ENCODE data around the gene TIMP2.
"Not testable (repeated sequence)": the region's sequence is repeated elsewhere in the genome, so short reads cannot be mapped to it uniquely, and the experiment has no call there.

TIMP2 gene

DNA sequence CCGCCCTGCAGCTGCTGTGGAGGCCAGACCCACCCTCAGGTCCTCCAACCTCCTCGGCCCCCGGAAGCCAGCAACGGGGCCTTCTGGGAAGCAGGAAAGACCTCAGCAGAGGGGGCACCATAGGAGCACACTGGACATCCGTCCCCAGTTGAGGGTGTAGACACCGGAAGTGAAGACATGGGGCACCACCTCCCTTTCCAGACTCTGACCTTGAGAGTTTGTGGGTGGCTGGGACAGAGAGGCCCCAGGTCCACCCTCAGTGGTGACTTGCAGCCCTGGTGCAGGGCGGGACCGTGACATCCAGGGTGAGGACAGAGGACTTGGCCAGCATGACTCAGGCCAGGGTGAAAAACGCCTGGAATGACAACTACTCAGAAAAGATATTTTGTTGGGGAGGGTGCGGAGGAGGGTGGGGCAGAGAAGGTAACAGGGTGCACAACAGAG, 42.1 kb downstream of the TIMP2 start:
- H3K9me3 Mint-ChIP-seq = no peaks in the 10 kb centered on the region
- H3K4me1 Mint-ChIP-seq = peaks cover 50% of the 10 kb centered on the region
- H3K4me3 Mint-ChIP-seq = peak overlapping the region; percentile 66 to 75
- no peaks in the 10 kb centered on the region for H3K27me3 Mint-ChIP-seq
- peak; percentile 29 for ATAC-seq
- DNase-seq = no peak
- peak overlapping the region; percentile 76 to 86 for H3K27ac Mint-ChIP-seq

DNA sequence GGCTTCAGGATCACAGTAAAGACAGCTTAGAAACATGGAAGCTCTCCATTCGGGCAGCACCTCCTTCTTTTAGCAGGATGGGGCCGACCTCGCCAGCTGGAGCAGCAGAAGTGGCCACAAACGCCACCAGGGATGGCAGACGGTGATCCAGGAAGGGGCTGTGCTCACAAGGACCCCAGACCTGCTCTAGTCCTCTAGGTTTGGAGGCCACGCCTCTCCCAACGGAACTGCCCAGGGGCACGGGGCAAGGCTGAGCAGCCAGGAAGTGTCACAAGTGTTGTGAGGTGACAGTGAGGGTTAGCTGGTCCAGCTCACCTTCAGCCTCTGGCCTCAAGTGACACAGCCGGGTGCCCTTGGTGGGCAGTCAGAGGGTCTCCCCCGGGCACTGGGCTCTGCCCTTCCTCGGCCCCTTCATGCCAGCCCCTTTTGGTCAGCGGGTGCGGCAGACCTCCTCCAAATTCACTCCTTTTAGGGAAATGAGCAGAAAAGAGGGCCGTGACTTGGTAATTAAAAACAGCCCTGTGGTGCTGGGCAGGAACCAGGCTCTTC, 42.6 kb downstream of the TIMP2 start:
- no peak for ATAC-seq
- no peak for DNase-seq
- Mint-ChIP-seq H3K27me3 (no peaks in the 10 kb centered on the region), H3K9me3 (no peaks in the 10 kb centered on the region), H3K4me1 (peaks cover 52% of the 10 kb centered on the region), H3K4me3 (peak overlapping the region in 1 of 2 donors; percentile 75), H3K27ac (peak overlapping the region in 1 of 2 donors; percentile 86)

DNA sequence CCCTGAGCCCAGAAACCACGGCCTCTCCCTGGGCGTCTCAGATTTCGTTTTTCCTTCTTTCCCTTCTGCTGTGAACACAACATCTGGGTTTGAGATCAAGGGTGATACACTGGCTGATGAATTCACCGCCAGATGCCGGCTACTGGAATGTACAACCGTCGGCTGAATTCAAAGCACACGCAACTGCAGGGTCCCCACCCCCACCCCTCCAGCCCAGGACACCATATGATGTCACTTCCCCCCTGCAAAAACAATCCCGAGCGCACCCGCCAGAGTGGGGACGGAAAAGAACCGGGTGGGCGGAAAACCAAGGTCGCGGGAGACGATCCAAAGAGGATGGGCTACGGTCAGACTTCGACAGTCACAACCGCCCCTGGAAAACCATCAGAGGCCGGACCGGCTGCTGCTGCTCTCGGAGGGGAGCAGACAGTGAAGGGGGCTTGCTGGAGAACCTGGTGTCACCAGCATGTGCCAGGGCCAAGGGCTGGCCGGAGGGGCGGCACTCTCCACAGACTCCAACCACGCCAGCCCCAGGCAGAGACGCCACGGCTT, 45.5 kb downstream of the TIMP2 start:
- peak in 1 of 2 donors; percentile 27 for DNase-seq
- Mint-ChIP-seq H3K4me3 (peak overlapping the region; percentile 65 to 68), H3K9me3 (no peaks in the 10 kb centered on the region), H3K4me1 (peaks cover 51% of the 10 kb centered on the region), H3K27me3 (no peaks in the 10 kb centered on the region), H3K27ac (peak overlapping the region; percentile 60 to 77)
- peak; percentile 70 for ATAC-seq

DNA sequence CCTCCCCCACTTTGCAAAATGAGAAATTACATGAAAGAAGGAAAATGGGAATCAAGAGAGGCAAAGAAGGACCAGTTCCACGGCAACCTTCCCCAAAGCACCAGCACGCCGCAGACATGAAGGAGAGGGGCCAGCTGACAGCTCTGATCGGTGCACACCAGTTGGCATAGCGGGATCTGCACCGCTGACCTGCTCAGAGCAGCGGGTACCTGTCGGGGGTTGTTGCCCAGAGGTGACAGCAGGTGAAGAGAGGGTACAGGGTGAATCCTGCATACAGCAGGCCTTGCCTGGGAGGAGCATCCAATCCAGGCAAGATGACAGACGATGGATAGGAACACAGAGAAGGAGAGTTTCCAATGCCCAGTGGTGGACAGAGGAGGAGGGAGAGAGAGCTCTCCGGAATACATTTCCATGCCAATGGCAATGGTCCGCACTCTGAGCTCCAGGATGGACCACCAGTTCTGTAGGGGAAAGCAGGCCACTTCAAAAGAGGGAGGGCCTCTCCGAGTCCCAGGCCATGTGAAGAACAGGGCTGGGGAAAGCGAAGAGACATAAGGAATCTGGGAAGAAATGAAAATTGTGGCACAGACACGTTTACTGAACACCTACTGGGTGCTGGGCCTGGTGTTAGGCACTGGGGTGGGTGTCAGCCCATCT, 46.2 kb downstream of the TIMP2 start:
- H3K4me3 Mint-ChIP-seq = peak overlapping the region; percentile 65 to 68
- DNase-seq = no peak
- no peaks in the 10 kb centered on the region for H3K27me3 Mint-ChIP-seq
- H3K27ac Mint-ChIP-seq = peak overlapping the region; percentile 60 to 77
- no peaks in the 10 kb centered on the region for H3K9me3 Mint-ChIP-seq
- peaks cover 50% of the 10 kb centered on the region for H3K4me1 Mint-ChIP-seq
- no peak for ATAC-seq

DNA sequence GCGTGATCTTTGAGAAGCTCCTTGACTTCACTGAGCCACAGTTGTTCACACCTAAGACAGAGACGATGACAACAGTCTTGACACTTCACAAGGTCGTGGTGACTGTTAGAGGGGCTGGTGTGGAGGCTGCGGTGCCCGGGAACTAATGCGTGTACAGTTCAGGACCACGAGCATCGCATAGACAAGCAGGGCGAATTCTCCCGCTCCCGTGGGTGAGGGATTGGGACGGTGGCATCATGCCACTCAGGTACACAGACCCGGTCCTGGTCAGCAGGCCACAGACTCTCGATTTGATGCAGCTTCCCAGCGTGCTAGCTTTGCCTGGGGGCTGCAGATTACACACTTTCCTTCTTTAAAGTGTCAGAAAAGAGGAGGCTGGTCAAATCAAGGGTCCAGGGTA, 46.9 kb downstream of the TIMP2 start:
- H3K27me3 Mint-ChIP-seq = no peaks in the 10 kb centered on the region
- no peak overlapping the region for H3K4me3 Mint-ChIP-seq
- DNase-seq = no peak
- ATAC-seq = no peak
- H3K9me3 Mint-ChIP-seq = no peaks in the 10 kb centered on the region
- peaks cover 42% of the 10 kb centered on the region for H3K4me1 Mint-ChIP-seq
- H3K27ac Mint-ChIP-seq = no peak overlapping the region

DNA sequence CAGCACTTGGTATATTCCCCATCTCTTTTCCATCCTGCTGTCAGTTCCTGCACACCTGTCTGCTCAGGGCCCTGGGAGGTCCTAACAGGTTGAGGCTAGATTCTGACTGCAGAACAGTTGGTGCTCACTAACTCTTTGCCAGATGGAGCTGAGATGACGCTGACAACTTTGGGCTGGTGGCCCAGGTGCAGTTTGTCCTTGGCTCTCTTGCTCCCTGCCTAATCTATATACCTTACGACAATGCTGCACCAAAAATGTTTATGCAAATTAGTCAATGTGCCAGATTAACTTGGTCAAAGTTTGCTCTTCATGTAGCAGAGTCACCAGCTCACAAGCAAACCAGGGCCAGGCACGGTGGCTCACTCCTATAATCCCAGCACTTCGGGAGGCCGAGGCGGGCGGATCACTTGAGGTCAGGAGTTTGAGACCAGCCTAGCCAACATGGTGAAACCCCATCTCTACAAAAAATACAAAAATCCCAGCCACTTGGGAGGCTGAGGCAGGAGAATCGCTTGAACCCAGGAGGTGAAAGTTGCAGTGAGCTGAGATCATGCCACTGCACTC, 48.2 kb downstream of the TIMP2 start:
- not testable (repeated sequence) for H3K27me3 Mint-ChIP-seq
- peaks cover 31% of the 10 kb centered on the region for H3K4me1 Mint-ChIP-seq

DNA sequence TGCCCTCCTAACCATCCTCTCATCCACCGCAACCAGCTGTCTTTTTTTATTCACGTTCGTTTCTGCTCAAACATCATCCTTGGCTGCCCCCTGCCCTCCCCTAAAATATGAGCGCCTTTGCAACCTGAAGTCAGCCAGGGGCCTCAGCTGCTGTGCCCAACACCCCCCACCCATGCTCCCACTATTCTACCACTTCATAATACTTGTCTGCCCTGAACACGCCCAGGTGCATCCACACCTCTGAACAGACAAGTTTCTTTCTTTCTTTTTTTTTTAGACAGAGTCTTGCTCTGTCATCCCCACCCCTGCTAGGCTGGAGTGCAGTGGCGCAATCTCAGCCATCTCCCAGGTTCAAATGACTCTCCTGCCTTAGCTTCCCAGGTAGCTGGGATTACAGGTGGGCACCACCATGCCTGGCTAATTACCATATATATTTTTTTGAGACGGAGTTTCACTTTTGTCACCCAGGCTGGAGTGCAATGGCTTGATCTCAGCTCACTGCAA, 49.0 kb downstream of the TIMP2 start:
- ATAC-seq (no peak), DNase-seq (no peak)
- H3K4me1 Mint-ChIP-seq = peaks cover 31% of the 10 kb centered on the region
- H3K4me3 Mint-ChIP-seq = no peak overlapping the region
- no peaks in the 10 kb centered on the region for H3K9me3 Mint-ChIP-seq
- H3K27me3 Mint-ChIP-seq = no peaks in the 10 kb centered on the region
- H3K27ac Mint-ChIP-seq = no peak overlapping the region

More for the DNA sequence above, 48.2 kb downstream of the TIMP2 start:
- not testable (repeated sequence) for DNase-seq, ATAC-seq, H3K27ac Mint-ChIP-seq, H3K4me3 Mint-ChIP-seq, H3K9me3 Mint-ChIP-seq

DNA sequence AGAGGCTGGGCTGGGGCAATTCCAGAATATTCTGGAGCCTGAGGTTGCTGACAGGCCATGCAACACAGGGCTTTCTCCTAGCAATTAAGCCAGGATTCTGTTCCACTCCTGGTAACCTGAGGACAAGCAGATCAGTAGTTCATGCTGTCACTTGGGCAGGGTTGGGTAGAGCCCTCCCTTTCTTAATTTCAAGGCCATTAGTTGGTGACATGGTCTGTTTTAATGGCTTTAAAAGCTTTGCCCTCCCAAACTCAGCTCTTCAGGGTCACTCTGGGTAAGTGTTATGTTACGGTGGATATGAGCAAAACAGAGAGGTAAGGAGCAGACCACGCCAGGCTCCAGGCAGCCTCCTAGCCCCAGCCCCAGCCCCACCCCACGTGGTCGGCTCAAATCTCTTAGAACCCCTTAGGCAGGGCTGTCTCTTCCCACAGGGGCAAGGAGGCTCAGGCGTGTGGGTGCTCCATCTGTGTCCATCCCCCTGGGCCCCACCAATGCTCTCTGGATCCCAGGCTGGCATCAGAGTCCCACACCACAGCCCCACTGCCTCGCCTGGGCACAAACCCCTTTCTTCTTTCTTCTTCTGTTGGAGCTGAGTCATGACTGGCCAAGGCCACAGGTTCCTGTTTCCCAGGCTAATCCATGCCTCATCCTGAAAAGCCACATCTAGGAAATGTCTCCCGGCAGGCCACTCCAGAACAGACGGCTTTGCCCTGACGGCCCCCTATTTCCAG, 49.7 kb downstream of the TIMP2 start:
- Mint-ChIP-seq H3K4me1 (peaks cover 31% of the 10 kb centered on the region), H3K9me3 (no peaks in the 10 kb centered on the region), H3K27me3 (no peaks in the 10 kb centered on the region), H3K27ac (no peak overlapping the region), H3K4me3 (no peak overlapping the region)
- ATAC-seq (no peak), DNase-seq (no peak)

DNA sequence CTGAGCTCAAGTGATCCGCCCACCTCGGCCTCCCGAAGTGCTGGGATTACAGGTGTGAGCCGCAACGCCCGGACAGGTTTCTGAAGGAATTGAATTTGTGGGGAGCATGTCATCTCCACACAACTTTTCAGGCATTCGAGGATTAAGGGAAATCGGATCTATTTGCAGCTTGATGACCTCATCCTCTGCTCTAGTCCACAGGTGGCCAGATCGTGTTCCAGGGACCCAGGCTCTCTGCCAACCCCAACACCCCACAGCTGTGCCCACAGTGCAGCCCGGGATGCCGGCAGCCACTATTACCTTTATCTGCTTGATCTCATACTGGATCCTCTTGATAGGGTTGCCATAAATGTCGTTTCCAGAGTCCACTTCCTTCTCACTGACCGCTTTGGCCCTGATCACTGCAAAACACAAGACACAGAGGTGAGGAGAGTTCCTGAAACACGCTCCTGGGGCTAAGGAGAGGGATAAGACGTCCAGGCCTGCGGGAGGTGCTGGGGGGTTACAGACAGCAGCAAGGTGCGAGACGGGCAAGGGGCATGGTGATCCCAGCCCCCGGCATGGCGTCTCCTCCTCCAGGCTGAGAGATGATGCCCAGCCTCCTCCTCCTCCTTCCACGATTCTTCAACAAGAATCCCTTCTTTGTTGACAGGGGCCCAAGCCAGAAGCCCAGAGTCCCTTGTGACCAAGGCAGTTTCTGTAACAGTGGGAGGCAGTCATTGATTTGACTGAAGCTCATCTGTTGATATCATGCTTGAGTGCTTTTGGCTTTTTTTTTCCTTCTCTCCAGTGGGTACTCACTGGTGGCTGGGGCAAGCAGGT, 51.5 kb downstream of the TIMP2 start:
- Mint-ChIP-seq H3K9me3 (no peaks in the 10 kb centered on the region), H3K27me3 (no peaks in the 10 kb centered on the region)

DNA sequence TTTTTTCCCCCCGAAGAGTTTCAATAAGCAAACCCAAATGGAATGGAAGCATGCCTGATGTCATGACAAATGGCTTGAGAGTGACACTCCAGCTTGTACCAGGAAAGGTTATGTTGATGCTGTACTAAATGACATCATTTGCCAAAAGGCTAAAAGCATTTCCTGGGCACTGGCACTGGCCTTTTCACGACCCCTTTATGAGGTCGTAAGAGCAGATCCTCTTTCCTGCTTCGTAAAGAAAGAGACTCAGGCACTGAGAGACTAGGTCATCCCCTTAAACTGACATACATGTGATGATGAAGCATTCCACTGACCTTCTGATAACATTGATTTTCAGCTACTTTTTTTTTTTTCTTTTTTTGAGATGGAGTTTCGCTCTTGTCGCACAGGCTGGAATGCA, 52.7 kb downstream of the TIMP2 start:
- ATAC-seq = no peak
- Mint-ChIP-seq H3K4me1 (peaks cover 6% of the 10 kb centered on the region), H3K9me3 (no peaks in the 10 kb centered on the region), H3K27ac (no peak overlapping the region), H3K27me3 (no peaks in the 10 kb centered on the region), H3K4me3 (no peak overlapping the region)
- no peak for DNase-seq

More for the DNA sequence above, 51.5 kb downstream of the TIMP2 start:
- peaks cover 14% of the 10 kb centered on the region for H3K4me1 Mint-ChIP-seq
- no peak overlapping the region for H3K4me3 Mint-ChIP-seq
- DNase-seq (no peak), ATAC-seq (no peak)
- H3K27ac Mint-ChIP-seq = no peak overlapping the region

DNA sequence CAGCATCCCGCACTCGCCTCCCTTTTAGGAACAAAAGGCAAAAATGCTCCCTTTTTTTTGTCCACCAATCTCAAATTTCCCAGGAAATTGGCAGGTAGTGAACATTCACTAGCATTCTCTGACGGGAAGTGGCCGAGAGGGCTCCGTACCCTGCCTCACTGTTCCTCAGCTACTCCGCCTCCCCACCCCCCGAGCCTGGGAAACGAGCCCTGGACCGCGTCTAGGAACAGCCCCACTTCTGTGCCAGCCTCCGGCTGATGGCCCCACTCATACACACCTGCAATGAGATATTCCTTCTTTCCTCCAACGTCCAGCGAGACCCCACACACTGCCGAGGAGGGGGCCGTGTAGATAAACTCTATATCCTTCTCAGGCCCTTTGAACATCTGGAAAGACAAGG, 54.6 kb downstream of the TIMP2 start:
- Mint-ChIP-seq H3K27me3 (no peaks in the 10 kb centered on the region), H3K4me3 (no peak overlapping the region), H3K9me3 (no peaks in the 10 kb centered on the region), H3K27ac (no peak overlapping the region), H3K4me1 (peaks cover 5% of the 10 kb centered on the region)
- ATAC-seq (no peak), DNase-seq (no peak)

DNA sequence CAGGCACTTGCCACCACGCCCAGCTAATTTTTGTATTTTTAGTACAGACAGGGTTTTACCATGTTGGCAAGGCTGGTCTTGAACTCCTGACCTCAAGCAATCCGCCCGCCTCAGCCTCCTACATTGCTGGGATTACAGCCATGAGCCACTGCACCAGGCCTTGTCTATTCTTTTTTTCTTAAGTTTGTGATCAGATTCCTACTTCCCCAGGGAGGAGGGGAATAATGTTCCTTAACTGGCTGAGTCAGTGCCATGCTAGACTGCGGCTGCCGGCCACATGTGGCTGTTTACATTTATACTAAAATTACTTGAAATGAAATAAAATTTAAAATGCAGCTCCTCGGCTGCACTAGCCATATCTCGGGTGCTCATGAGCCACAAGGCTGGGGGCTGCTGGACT, 56.8 kb downstream of the TIMP2 start:
- Mint-ChIP-seq H3K9me3 (no peaks in the 10 kb centered on the region), H3K27ac (no peak overlapping the region), H3K27me3 (no peaks in the 10 kb centered on the region), H3K4me1 (peaks cover 6% of the 10 kb centered on the region), H3K4me3 (no peak overlapping the region)
- DNase-seq = no peak
- no peak for ATAC-seq

DNA sequence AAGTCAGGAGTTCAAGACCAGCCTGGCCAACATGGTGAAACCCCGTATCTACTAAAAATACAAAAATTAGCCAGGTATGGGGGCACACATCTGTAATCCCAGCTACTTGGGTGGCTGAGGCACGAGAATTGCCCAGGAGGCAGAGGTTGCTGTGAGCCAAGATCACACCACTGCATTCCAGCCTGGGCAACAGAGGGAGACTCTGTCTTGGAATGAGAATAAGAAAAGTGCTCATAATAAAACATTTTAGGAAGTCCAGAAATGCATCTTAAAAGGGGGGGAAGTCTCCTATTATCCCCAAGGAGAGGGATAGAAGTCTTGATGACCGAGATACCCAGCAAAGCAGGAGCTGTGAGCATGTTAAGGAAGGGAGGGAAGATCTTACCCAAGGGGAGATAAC, 58.1 kb downstream of the TIMP2 start:
- peak overlapping the region in 1 of 2 donors; percentile 2 for H3K27ac Mint-ChIP-seq
- DNase-seq, H3K9me3 Mint-ChIP-seq, H3K27me3 Mint-ChIP-seq, ATAC-seq, H3K4me1 Mint-ChIP-seq, H3K4me3 Mint-ChIP-seq: not testable (repeated sequence)

DNA sequence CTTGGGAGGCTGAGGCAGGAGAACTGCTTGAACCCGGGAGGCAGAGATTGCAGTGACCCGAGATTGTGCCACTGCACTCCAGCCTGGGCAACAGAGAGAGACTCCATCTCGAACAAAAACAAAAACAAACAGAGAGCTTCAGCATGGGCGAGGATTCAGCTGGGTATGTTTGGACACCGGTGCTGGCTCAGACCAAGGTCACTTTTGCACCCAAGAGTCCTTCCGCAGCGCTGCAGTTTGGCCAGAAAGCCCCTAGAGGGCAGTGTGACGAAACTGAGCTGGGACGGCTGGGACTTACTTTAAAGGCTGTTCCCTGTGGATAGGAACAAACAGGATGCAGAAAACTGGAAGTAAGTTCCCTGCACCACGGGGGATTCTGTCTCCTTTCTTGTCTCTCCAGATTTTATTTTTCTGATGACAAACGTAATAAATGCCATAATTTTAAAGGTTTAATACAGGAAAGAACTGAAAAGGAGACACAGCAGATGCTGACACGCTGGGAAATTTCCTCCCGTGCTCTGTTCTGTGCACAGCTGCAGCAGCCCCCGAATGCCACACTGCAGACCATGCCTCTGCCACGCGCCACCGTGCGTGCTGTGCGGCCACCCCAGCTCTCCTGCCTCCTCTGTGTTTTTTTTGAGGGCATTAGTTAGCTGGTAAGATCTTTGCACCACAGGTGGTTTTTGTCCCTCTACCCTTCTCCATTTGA, 59.4 kb downstream of the TIMP2 start:
- Mint-ChIP-seq H3K27ac (no peak overlapping the region), H3K27me3 (no peaks in the 10 kb centered on the region), H3K4me3 (no peak overlapping the region), H3K9me3 (no peaks in the 10 kb centered on the region), H3K4me1 (peaks cover 6% of the 10 kb centered on the region)
- peak; percentile 58 for ATAC-seq
- peak; percentile 55 to 59 for DNase-seq

Measured in stimulated activated naive CD8-positive, alpha-beta T cell treated with anti-CD3 and anti-CD28 coated beads, Interleukin-15, amount 100 ng/mL, for 72 hours (primary cell).